GM19463 (cell line): Measurements from ENCODE around the gene VPS45.

Experiments used
- ATAC-seq: cut with Tn5 transposase; IDR thresholded peaks from one replicate; pipeline ENCODE4 v1.9.1; 2021; ENCODE audit warnings: mild to moderate bottlenecking, moderate library complexity; ENCODE audit not compliant: unreplicated experiment

Gene VPS45

DNA sequence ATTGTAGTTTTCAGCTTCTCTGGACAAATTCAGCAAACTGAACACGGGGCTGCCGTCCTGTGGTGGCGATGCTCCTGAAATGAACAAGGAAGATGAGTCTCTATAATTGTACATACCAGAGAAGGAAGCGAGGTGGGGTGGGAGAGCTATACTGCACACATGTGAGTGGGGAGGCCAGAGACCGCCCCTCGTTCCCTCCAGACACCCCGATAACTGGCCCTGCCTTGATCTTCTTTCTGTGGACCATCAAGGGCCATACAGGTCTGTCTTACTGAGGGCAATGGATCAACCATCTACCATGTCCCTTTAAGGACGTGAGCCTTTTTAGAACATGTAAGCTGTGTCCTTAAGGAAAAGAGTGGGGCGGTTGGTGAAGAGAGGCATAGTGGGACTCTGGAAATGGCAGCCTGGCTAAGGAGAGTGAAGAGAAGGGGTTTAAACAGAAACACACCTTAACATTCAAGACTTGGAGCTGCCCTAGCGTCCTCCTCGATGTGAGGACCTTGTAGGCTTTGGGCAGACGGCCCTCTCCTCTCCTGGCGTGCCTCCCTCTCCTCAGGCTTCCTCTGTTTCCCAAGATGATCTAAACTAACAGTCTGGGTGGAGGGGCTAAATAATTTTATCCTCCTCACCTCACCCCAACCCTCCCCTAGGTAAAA, 88.0 kb downstream of the VPS45 start:
- no peak for ATAC-seq

DNA sequence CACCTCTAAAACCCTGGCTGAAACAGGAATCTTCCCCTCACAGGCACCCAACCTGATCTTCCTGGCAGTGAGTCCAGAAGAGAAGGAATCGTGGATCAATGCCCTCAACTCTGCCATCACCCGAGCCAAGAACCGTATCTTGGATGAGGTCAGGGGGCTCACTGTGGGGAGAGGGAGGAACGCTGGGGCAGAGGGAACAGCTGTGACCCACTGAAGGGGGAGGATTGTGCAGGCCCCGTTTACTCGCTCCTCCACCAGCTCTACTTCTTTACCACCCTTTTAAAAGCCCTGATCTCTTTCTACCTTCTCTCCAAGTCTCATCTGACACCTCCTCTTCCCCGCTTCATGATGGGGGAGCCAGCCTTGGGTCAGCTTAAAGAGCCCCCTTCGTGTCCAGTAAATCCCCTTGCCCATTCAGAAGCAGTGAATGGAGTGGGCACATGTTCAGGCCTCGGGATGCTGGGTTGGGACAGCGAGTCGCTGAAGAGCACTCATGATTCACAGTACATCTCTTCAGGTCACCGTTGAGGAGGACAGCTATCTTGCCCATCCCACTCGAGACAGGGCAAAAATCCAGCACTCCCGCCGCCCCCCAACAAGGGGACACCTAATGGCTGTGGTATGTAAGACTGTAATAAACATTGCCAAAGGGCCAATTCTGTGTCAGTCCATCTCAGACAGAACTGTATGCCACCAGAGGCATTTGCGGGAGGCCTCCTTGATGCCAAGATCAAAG, 89.5 kb downstream of the VPS45 start:
- ATAC-seq: no peak

DNA sequence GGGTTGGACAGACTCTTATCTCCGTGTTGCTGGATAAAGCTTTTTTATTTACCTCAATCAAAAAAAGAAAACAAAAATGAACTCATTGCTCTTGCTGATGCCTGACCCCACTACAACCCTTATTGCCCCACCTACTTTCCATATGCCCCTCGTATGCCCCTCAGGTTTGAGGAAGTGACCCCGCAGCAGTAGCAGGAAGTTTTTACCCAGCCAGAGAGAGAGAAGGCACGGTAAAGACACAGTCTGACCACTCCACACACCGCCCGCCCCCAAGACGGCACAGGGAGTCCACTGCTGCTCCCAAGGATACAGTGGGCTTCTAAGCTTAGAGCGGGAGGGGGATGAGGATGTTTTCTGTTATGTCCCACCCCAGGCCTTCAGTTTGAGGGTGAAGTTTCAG, 92.0 kb downstream of the VPS45 start:
- ATAC-seq: no peak

DNA sequence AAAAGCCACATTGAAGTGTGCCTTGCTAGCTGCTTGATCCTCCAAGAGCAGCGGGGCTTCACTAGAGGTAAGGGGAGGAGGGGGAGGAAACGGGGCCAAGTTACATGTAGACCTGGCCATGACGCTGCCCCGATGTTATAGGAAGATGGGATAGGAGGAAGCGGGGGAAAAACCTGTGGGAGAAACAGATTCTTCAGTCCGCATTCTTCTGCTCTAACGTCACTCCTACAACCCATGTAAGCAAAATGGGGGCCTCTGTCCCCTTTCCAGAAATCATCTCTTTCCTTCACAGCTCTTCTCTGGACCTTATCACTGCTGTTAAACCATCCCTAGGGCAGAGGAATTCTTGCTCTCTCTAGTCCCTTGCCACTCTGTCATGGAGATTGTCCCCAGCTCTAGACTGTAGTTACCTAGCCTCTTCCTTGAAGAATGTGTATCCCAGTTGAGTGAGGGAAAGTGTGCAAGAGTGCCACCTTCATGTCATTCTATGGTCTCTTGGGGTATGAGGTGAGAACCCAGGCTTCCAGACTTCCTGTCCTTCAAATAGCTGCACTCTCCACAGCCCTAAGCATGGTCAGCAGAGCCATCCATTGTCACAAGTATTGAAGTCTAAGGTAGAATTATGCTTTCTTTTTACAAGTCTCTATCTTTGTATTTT, 93.5 kb downstream of the VPS45 start:
- ATAC-seq: no peak

DNA sequence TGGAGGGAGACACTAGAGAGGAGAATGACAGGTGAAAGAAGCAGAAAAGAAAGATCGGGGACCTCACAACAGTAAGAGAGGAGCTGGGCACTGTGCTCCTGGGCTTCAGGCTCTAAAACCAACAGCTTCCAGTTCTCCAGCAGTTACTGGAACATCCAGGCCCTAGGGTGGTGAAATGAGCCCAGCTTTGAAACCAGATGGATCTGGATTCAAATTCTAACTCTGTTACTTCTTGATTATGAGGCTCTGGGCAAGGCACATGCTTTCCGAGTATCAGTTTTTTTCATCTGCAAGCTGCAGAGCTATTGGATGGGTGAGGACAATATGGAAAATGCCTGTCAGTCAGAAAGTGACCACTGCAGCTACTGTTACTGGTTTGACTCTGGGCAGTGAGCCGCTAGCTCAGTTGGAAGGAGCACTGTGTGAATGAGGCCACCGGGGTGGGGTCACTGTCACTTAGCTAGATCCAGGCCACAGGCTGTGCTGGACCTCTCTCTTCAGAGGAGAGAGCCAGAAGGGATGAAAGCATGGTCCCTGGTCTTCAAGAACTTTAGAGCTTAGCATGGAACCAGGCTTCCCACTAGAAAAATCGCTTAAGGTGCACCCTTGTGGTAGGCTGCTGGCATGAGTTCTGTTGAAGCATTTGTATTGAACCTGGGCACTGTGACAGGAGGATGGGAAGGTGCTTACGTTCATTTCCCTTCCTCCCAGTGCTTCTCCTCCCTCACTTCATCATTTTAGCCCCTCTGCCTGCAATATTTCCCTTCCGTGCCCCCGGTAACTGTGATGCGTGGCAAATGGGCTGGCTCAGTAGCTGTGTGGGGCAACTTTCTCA, 94.4 kb downstream of the VPS45 start:
- ATAC-seq: no peak

DNA sequence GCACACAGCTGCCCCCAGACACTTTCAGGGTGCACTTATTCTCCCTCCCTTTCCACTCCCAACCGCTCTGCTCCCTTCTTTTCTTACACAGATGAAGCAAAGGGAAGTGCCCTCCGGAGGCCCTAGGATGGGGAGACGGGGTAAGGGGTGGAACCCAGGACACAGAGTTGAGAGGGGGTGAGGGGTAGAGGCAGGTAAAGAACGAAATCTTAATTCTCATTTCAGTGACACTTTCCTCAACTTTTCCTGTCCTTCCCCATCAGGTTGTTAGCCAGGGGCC, 94.9 kb downstream of the VPS45 start:
- no peak for ATAC-seq

DNA sequence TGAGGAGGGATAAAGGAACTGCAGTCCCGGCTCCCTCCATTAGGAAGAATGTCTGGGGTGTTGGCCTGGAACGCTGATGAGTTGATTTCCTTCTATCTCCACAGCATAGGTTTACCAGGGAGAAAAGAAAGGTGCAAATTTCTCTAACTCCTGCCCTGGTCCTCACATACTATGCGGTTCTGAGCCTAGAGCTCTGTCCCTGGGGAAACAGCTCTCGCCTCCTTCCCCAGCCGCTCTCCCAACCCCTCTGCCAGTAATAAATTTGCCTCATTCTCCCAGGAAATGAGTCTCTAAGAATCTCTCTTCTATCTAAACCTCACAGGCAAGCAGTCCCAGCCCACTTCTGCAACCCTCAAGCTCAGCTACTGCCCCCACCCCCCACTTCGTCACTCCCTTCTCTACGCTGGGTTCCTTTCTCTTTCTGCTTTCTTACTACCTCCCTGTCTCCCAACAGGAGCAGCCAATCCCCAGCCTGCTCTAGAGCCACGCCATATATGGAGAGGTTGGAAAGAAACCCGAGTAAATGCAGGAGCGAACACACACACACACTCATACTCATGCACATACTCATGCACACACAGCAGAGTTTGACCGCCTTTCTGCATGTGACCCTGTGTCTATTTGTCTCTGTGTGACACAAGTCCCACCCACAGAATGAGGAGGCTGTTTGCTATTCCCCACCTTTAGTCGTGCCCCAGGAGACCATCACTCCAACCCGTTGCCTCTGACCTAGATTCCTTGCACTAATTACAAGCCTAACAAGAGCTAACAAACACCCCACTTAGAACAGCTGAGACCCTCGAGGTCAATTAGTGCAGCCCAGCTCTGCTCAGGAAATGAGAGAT, 95.5 kb downstream of the VPS45 start:
- peak; percentile 44 for ATAC-seq

DNA sequence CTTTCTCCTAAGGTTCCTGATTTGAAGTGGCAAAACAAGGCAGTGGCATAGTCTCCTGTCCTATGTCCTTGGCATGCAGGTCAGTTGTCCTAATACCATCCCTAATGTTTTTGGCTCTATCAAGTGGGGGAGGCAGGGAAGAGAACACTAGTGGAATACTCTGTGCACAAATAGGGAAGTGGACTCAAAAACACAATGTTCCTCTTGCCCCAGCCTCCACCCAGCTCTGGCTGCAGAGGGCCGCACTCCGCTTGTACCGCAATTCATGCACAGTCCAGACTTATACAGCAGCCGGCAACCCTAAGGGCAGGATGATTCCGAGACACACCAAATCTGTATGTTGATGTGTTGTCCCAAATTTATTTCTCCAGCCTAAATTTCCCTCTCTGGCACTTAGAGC, 96.6 kb downstream of the VPS45 start:
- ATAC-seq: no peak

DNA sequence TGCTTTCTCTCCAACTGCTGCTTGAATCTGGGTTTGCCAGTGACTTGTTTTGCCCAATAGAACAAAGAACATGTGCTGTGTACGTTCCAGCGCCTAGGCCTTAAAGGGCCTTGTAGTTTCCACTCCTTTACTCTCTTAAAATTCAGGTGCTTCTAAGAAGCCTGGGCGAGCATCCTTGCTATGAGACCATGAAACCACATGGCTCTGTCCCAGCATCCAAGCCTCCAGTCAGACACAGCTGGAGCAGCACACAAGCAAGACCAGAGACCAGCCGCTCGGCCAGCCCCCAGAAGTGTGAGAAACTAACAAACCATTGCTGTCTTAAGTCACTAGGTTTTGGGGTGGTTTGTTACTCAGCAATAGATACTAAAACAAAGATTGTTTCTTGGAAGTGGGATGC, 97.2 kb downstream of the VPS45 start:
- ATAC-seq: no peak

DNA sequence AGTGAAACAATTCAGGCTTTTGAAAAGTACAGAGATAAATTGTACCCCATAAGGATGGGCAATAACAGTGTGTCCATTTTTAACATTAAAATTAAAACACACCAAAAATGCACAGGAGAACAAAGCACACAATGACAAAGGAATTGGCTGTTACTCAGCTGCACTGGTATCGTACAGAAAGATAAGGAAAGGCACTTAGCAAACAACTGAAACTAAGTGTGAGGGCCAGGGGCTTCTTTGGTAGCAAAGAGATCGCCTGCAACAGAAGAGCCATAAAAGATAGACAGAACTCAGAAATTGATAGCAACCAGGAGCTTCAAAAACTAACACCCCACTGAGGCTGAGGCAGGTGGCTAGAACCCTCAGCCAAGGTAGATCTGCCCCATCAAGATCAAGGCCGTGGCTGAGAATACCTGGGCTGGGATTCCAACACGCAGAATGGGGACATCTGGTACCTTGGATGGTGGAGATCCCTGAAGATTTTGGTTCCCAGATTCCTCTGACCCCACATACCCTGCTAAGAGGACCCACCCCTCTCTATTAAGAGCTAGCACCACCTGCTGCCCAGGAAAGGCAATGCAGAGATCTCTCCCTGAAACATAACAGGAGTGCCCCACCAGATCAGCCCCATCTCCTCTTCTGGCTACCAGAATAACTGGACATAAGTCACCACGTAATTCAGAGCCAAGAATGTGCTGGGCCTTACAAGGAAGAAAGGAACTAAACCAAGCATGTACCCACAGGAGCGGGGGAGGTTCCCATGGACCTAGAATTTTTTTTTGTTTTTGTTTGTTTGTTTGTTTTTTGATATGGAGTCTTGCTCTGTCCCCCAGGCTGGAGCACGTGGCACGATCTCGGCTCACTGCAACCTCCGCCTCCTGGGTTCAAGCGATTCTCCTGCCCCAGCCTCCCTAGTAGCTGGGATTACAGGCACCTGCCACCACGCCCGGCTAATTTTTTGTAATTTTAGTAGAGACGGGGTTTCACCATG, 98.3 kb downstream of the VPS45 start:
- ATAC-seq: no peak

DNA sequence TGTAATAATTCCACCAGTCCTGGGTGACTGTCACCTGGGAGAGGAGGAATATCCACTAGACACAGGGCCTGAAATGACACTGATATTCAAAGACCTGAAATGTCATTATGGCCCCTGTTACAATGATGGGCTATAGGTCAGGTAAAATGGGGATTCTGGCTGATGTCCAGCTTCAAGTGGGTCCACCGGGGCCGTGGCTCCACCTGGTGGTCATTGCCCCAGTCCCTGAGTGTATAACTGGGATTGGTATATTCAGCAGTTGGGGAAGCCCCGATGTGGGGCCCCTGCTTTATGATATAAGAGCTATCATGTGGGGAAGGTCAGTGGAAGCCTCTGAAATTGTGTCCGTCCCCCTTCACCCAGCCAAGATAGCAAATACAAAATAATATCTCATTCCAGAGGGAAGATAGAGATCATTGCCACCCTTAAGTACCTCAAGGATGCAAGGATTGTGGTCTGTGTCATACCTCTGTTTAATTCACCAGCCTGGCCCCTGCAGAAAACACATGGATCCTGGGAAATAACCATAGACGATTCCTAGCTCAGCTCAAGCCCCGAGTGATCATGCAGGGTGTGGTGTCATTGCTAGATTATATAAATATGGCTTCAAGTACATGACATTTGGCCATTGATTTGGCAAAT, 101.5 kb downstream of the VPS45 start:
- no peak for ATAC-seq

DNA sequence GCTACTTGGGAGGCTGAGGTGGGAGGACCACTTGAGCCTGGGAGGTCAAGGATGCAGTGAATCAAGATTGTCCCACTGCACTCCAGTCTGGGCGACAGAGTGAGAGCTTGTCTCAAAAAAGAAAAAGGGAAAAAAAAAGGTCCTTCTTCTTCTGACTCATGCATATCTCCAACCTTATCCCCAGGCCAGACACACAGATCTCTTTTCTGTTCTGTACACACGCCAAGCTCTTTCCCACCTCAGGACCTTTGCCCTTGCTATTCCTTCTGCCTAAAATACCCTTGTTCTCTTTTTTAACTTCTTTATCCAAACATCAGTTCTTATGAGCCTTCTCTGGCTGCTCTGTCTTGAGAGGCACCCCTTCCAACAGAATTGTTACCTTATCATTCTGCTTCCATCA, 104.2 kb downstream of the VPS45 start:
- no peak for ATAC-seq

DNA sequence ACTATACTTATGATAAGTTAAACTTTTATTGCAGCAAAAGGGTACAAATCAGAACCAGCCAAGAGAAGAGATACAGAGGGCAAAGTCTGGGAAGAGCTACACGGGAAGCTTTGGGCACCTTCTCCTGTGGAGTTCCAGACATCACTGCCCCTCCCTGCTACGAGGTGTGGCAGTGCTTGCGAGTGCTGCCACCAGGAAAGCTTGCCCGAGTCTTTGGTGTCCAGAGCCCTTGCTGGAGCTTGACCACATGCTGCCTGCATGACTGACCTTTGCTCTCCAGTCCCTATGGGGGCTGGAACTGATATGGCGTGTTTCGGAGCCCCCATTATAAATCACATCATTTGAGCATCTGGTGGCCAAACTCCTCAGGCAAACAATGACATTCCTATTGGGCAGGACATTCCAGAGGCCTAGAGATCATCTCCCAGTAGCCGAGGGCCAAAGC, 105.6 kb downstream of the VPS45 start:
- ATAC-seq: no peak

DNA sequence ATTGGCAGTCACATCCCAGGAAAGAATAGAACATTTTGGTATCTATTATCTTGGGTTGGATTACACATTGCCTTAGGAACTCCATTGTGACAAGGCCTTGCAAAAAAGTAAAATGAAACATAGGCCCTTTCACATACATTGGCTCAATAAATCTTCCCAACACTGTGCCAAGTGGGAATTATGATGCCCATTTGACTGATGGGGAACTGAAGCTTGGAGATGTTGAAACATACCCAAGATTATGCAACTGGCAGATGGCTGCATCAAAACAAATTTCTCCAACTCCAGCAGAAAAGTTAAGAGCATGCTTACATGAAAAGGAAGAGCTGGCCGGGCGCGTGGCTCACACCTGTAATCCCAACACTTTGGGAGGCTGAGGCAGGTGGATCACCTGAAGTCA, 109.0 kb downstream of the VPS45 start:
- no peak for ATAC-seq

DNA sequence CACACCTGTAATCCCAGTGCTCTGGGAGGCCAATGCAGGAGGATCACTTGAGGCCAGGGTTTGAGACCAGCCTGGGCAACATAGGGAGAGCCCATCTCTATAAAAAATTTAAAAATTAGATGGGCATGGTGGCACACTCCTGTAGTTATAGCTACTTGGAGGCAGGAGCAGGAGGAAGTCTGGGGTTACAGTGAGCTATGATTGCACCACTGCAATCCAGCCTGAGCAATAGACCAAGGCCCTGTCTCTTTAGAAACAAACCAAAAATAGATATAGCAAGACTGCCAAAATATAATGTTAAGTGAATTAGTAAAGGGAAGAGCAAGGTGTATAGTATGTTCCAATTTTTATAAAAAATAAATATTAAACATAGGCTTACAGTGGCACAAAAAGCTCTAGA, 111.0 kb downstream of the VPS45 start:
- no peak for ATAC-seq

DNA sequence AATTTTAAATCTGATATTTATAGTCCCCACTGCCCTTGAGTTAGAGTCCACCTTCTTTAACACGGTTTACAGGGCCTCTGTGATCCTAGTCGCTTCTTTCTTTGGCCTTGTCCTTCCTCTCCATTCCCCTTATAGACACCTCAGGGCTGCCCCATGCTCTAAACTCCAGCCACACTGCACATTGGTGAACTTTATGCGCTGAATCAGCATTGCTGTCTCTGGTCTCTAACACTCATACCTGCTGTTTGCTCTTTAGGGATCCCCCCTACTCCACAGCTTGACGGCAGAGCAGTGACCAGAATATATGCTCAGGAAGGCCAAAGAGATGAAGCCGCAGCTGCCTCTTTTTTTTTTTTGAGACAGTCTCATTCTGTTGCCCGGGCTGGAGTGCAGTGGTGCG, 112.3 kb downstream of the VPS45 start:
- ATAC-seq: no peak

DNA sequence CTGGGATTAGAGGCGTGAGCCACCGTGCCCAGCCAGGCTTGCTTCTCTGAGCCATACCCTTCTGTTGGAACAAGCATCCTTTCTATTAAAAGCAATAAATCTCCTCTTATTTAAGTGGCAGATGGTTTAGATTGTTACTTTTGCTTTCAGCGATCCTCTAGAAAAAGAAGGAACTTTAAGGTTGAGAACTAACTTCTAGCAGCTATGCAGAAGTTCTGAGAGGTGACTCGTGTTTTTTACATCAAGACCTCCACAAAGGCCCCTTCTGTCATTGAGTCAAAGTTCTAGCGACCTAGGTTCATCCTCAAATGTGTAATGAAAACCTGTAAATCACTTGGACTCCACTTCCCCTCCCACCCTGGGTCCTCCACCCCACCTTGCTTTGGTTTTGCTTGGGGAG, 112.9 kb downstream of the VPS45 start:
- ATAC-seq: no peak

DNA sequence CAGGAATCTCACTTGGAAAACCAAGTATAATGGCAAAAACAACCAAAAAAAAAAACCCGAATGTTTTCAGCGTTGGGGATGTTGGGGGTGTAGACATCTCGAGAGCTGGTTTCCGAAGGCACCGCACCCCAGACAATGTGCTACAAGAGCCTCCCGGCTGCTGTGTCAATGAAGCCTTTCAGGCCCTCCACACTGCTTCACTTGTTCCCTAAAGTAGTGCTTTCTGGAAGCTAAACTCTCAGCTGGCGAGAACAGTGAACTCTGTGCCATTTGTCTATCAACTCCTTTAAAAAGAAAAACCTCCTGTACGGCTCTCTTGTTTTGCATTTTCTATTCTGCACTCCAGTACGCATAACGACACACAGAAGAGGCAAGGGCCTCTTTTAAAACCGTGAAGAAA, 114.7 kb downstream of the VPS45 start:
- no peak for ATAC-seq

DNA sequence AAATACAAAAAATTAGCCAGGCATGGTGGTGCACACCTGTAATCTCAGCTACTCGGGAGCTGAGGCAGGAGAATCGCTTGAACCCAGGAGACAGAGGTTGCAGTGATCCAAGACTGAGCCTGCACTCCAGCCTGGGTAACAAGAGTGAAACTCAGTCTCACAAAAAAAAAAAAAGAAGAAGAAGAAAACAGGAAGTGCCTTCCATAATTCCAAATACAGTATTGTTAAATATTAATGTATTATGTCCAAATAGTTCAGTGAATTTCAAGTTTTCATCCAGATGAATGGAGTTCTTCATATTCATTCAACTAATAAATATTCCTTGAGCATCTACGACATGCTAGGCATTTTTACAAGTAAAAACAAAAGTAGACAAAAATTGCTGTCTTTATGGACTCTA, 115.5 kb downstream of the VPS45 start:
- no peak for ATAC-seq
